H9 (cell line): Measurements from ENCODE around the gene DCHS2. TPM values are rescaled to one million over a fixed set of nuclear protein-coding genes. Genes with fewer than 3 reads are reported as not detected.
A peak's percentile ranks its signal among the peaks of the same experiment; 100 is the strongest.

Experiments used
- DNase-seq: peaks from one replicate; pipeline ENCODE4 v3.0.0-alpha.2; 2017
- H2AFZ ChIP-seq: one replicate; pipeline ENCODE4 v1.6.1; 2013; ENCODE audit warnings: mild to moderate bottlenecking, low read length, control low read depth, moderate library complexity
- H2AK5ac ChIP-seq: 2 replicates; pipeline ENCODE4 v1.6.1; 2013; ENCODE audit warnings: low read length, control low read depth, mixed read lengths; ENCODE audit not compliant: insufficient read length
- H2BK120ac ChIP-seq: one replicate; pipeline ENCODE4 v1.6.1; 2013; ENCODE audit warnings: low read depth, mild to moderate bottlenecking, low read length, control low read depth, inconsistent platforms; ENCODE audit not compliant: poor library complexity, severe bottlenecking
- H2BK12ac ChIP-seq: 2 replicates; pipeline ENCODE4 v1.6.1; 2013; ENCODE audit warnings: low read length, control low read depth, mixed read lengths, low read depth; ENCODE audit not compliant: insufficient read length
- H2BK15ac ChIP-seq: 2 replicates; pipeline ENCODE4 v1.6.1; 2013; ENCODE audit warnings: low read depth, low read length, control low read depth
- H2BK20ac ChIP-seq: one replicate; pipeline ENCODE4 v1.6.1; 2013; ENCODE audit warnings: low read depth, mild to moderate bottlenecking, low read length, control low read depth, inconsistent platforms; ENCODE audit not compliant: poor library complexity, severe bottlenecking
- H2BK5ac ChIP-seq: 2 replicates; pipeline ENCODE4 v1.6.1; 2013; ENCODE audit warnings: low read length, control low read depth, mixed read lengths; ENCODE audit not compliant: insufficient read length
- H3K14ac ChIP-seq: 2 replicates; pipeline ENCODE4 v1.6.1; 2013; ENCODE audit warnings: low read length, control low read depth; ENCODE audit not compliant: insufficient read depth
- H3K18ac ChIP-seq: 2 replicates; pipeline ENCODE4 v1.6.1; 2013; ENCODE audit warnings: low read depth, mild to moderate bottlenecking, mixed read lengths, low read length, control low read depth; ENCODE audit not compliant: insufficient read length
- H3K23ac ChIP-seq: 2 replicates; pipeline ENCODE4 v1.6.1; 2013; ENCODE audit warnings: low read length, control low read depth, mixed read lengths, low read depth; ENCODE audit not compliant: insufficient read length
- H3K23me2 ChIP-seq: 2 replicates; pipeline ENCODE4 v1.6.1; 2013; ENCODE audit warnings: low read depth, mild to moderate bottlenecking, mixed read lengths, low read length, control low read depth; ENCODE audit not compliant: insufficient read length, poor library complexity, severe bottlenecking
- H3K27ac ChIP-seq: 2 replicates; pipeline ENCODE4 v1.5.1; 2013; ENCODE audit warnings: low read length, control low read depth, mixed read lengths, low read depth; ENCODE audit not compliant: insufficient read length
- H3K27me3 ChIP-seq: 2 replicates; pipeline ENCODE4 v1.6.1; 2013; ENCODE audit warnings: low read length, control low read depth, inconsistent platforms; ENCODE audit not compliant: insufficient read depth
- H3K4ac ChIP-seq: 2 replicates; pipeline ENCODE4 v1.6.1; 2013; ENCODE audit warnings: low read depth, mild to moderate bottlenecking, control low read depth, inconsistent platforms, low read length, moderate library complexity
- H3K4me1 ChIP-seq: 2 replicates; pipeline ENCODE4 v1.6.1; 2013; ENCODE audit warnings: low read length, control low read depth, inconsistent platforms; ENCODE audit not compliant: insufficient read depth
- H3K4me2 ChIP-seq: 2 replicates; pipeline ENCODE4 v1.6.1; 2013; ENCODE audit warnings: low read length, control low read depth, mixed read lengths; ENCODE audit not compliant: insufficient read length, insufficient read depth
- H3K56ac ChIP-seq: 2 replicates; pipeline ENCODE4 v1.6.1; 2013; ENCODE audit warnings: low read depth, mild to moderate bottlenecking, mixed read lengths, low read length, control low read depth; ENCODE audit not compliant: insufficient read length
- H3K79me1 ChIP-seq: 2 replicates; pipeline ENCODE4 v1.6.1; 2013; ENCODE audit warnings: low read depth, mild to moderate bottlenecking, moderate library complexity, low read length, control low read depth, inconsistent platforms; ENCODE audit not compliant: insufficient read depth, poor library complexity, severe bottlenecking
- H3K79me2 ChIP-seq: 2 replicates; pipeline ENCODE4 v1.6.1; 2013; ENCODE audit warnings: low read length, control low read depth, inconsistent platforms; ENCODE audit not compliant: insufficient read depth
- H3K9ac ChIP-seq: 2 replicates; pipeline ENCODE4 v1.6.1; 2013; ENCODE audit warnings: low read length, control low read depth, mixed read lengths; ENCODE audit not compliant: insufficient read length; ENCODE audit errors: extremely low read depth
- H3K9me3 ChIP-seq: one replicate; pipeline ENCODE4 v1.6.1; 2013; ENCODE audit warnings: low read depth, low read length, inconsistent platforms; ENCODE audit not compliant: control insufficient read depth
- H3T11ph ChIP-seq: one replicate; pipeline ENCODE4 v1.6.1; 2013; ENCODE audit warnings: mild to moderate bottlenecking, low read length, control low read depth, inconsistent platforms
- H4K20me1 ChIP-seq: one replicate; pipeline ENCODE4 v1.6.1; 2013; ENCODE audit not compliant: control insufficient read depth, insufficient read length, insufficient read depth
- H4K5ac ChIP-seq: 2 replicates; pipeline ENCODE4 v1.6.1; 2013; ENCODE audit warnings: low read depth, mild to moderate bottlenecking, mixed read lengths, low read length, control low read depth; ENCODE audit not compliant: insufficient read length
- H4K8ac ChIP-seq: replicated peaks from 2 replicates; pipeline ENCODE4 v1.6.1; 2013; ENCODE audit warnings: low read length, control low read depth, mixed read lengths, low read depth; ENCODE audit not compliant: insufficient read length
- H4K91ac ChIP-seq: 2 replicates; pipeline ENCODE4 v1.6.1; 2013; ENCODE audit warnings: low read depth, mild to moderate bottlenecking, moderate library complexity, mixed read lengths, low read length, control low read depth; ENCODE audit not compliant: insufficient read length
- H3K27ac Mint-ChIP-seq, 3 experiments: 2 replicates in 2 of 3; 3 replicates in 1 of 3; pipeline ENCODE4 v1.8.0; 2020 to 2021; ENCODE audit warnings: mixed read lengths in 3 of 3, mild to moderate bottlenecking in 1 of 3, moderate library complexity in 1 of 3
- H3K27me3 Mint-ChIP-seq: 2 replicates; pipeline ENCODE4 v1.8.0; 2021; ENCODE audit warnings: low read depth, mild to moderate bottlenecking, moderate library complexity, mixed read lengths
- H3K36me3 Mint-ChIP-seq, 3 experiments: 2 replicates in 2 of 3; 3 replicates in 1 of 3; pipeline ENCODE4 v1.8.0; 2020 to 2021; ENCODE audit warnings: low read depth in 3 of 3, mixed read lengths in 3 of 3; ENCODE audit not compliant: insufficient read depth in 1 of 3
- H3K4me1 Mint-ChIP-seq, 2 experiments: 2 replicates each; pipeline ENCODE4 v1.8.0; 2020; ENCODE audit warnings: mixed read lengths in 2 of 2
- H3K4me3 Mint-ChIP-seq, 2 experiments: 2 replicates in 1 of 2; 3 replicates in 1 of 2; pipeline ENCODE4 v1.8.0; 2020 to 2021; ENCODE audit warnings: mild to moderate bottlenecking in 2 of 2, mixed read lengths in 2 of 2, moderate library complexity in 1 of 2
- H3K9me3 Mint-ChIP-seq, 2 experiments: 2 replicates in 1 of 2; 3 replicates in 1 of 2; pipeline ENCODE4 v1.8.0; 2020; ENCODE audit warnings: mild to moderate bottlenecking in 2 of 2, mixed read lengths in 2 of 2, moderate library complexity in 1 of 2
- WGBS: extraction: QIAGEN DNeasy Blood & Tissue Kit; methylation state at CpG from one replicate; pipeline ENCODE4 v1.1.7; 2013; ENCODE audit warnings: missing lambda C conversion rate, low lambda C conversion rate, mixed read lengths; ENCODE audit not compliant: insufficient read length; ENCODE audit errors: extremely low coverage; 5-methylcytosine and 5-hydroxymethylcytosine counted together
- total RNA-seq: library from RNA; stranded (reverse); gene quantifications from 2 replicates; pipeline ENCODE4 v1.2.1, GENCODE V29; 2021
- TF ChIP-seq, protein P1 (sequence below): fragments of 200-600 bp; sonication (generic); conservative IDR thresholded peaks from 3 replicates; pipeline ENCODE4 v1.8.0; 2021; ENCODE audit warnings: antibody characterized with exemption, mild to moderate bottlenecking

The DCHS2 gene
- total RNA-seq, 1 experiment from 2014 or later: 0.57 TPM

DNA sequence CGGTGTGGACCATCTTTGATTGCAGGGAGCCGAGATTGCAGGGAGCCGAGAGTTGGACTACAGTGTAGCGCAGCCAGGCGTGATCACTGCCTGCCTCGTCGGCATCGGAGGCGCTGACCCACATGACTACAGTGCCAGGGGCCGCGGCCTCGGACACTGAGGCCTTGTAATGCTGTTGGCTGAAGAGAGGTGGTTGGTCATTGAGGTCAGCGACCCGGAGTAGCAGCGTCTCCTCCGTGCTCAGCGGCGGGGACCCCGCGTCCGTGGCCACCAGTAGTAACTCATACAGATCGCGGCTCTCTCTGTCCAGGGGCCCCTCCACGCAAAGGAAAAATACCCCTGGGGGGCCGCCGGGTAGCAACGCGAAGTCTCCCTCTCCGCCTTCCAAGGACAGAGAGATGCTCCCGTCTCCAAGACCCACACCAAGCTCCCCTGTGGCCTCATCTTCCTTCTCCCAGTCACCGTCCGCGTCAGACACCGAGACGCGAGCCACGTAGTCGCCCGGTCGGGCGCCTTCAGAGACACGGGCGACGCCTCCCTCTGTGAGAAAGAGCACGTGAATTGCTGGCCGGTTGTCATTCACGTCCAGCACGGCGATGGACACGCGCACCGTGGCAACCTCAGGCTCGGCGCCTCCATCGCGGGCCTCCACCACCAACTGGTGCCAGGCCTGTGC is 1.9 kb downstream of the DCHS2 start:
- no peak overlapping the region for H3K23ac ChIP-seq
- Mint-ChIP-seq H3K9me3 (peaks cover 3% of the 10 kb centered on the region in 2 experiments; a peak in 3 of 5 replicates), H3K36me3 (peaks cover 0 to 2% (median 0%) of the 10 kb centered on the region in 3 experiments; a peak in 2 of 7 replicates), H3K4me1 (peaks cover 9 to 15% of the 10 kb centered on the region in 2 experiments), H3K27ac (no peak overlapping the region), H3K4me3 (peak overlapping the region; percentile 72 to 80; a peak in 3 of 5 replicates), H3K27me3 (peaks cover 77% of the 10 kb centered on the region)
- H3K18ac ChIP-seq: no peak overlapping the region
- peaks cover 20% of the 10 kb centered on the region for H3K23me2 ChIP-seq
- no peak overlapping the region for H4K91ac ChIP-seq
- no peak overlapping the region for H3K27ac ChIP-seq
- H3T11ph ChIP-seq: no peak overlapping the region
- no peak overlapping the region for H4K8ac ChIP-seq
- H3K56ac ChIP-seq: no peak overlapping the region
- H2BK5ac ChIP-seq: no peak overlapping the region
- H2BK20ac ChIP-seq: no peak overlapping the region
- H2AFZ ChIP-seq: no peak overlapping the region
- H3K4me1 ChIP-seq: no peaks in the 10 kb centered on the region
- H3K79me1 ChIP-seq: no peaks in the 10 kb centered on the region
- WGBS: no CpG with 5 or more reads among the region's 56 CpGs
- no peak overlapping the region for H3K9ac ChIP-seq
- H4K5ac ChIP-seq: no peak overlapping the region
- H2AK5ac ChIP-seq: no peak overlapping the region
- H3K27me3 ChIP-seq: peaks cover 27% of the 10 kb centered on the region; the same call in 1 of the 2 replicates
- H2BK12ac ChIP-seq: no peak overlapping the region
- no peak overlapping the region for H2BK120ac ChIP-seq
- H2BK15ac ChIP-seq: no peak overlapping the region
- no peak overlapping the region for H3K14ac ChIP-seq
- no peak overlapping the region for H3K4me2 ChIP-seq
- TF ChIP-seq, protein P1, sequence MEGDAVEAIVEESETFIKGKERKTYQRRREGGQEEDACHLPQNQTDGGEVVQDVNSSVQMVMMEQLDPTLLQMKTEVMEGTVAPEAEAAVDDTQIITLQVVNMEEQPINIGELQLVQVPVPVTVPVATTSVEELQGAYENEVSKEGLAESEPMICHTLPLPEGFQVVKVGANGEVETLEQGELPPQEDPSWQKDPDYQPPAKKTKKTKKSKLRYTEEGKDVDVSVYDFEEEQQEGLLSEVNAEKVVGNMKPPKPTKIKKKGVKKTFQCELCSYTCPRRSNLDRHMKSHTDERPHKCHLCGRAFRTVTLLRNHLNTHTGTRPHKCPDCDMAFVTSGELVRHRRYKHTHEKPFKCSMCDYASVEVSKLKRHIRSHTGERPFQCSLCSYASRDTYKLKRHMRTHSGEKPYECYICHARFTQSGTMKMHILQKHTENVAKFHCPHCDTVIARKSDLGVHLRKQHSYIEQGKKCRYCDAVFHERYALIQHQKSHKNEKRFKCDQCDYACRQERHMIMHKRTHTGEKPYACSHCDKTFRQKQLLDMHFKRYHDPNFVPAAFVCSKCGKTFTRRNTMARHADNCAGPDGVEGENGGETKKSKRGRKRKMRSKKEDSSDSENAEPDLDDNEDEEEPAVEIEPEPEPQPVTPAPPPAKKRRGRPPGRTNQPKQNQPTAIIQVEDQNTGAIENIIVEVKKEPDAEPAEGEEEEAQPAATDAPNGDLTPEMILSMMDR: no peak
- H4K20me1 ChIP-seq: no peaks in the 10 kb centered on the region
- DNase-seq: no peak
- H3K4ac ChIP-seq: no peak overlapping the region
- no peaks in the 10 kb centered on the region for H3K79me2 ChIP-seq
- H3K9me3 ChIP-seq: no peaks in the 10 kb centered on the region
